Activated naive CD4-positive, alpha-beta T cell treated with anti-CD3 and anti-CD28 coated beads, Interleukin-2, amount 10 ng/mL, durations not matched to agents 7 days and 5 days (primary cell): ENCODE results near the gene C5AR2.
"Not testable (repeated sequence)": the region's sequence is repeated elsewhere in the genome, so short reads cannot be mapped to it uniquely, and the experiment has no call there.

Source experiments
- CTCF ChIA-PET: fragments of 350-600 bp; sonication (Branson Sonifier 250); formaldehyde crosslinking; loops from one replicate; lab custom pipeline; 2021; ENCODE audit warnings: antibody characterized with exemption; lab: Charles Lee
- DNase-seq: peaks from one replicate; pipeline ENCODE4 v3.0.0-alpha.2; 2020
- H3K27ac Mint-ChIP-seq: one replicate; pipeline ENCODE4 v1.8.0; 2021; ENCODE audit warnings: mild to moderate bottlenecking, moderate library complexity, mixed read lengths
- H3K27me3 Mint-ChIP-seq: one replicate; pipeline ENCODE4 v1.8.0; 2021; ENCODE audit warnings: mild to moderate bottlenecking, mixed read lengths
- H3K36me3 Mint-ChIP-seq: one replicate; pipeline ENCODE4 v1.8.0; 2021; ENCODE audit warnings: mixed read lengths
- H3K4me1 Mint-ChIP-seq: one replicate; pipeline ENCODE4 v1.8.0; 2021; ENCODE audit warnings: mixed read lengths
- H3K4me3 Mint-ChIP-seq: one replicate; pipeline ENCODE4 v1.8.0; 2021; ENCODE audit warnings: mild to moderate bottlenecking, moderate library complexity, mixed read lengths
- H3K9me3 Mint-ChIP-seq: one replicate; pipeline ENCODE4 v1.8.0; 2021; ENCODE audit warnings: mixed read lengths

Gene C5AR2

DNA sequence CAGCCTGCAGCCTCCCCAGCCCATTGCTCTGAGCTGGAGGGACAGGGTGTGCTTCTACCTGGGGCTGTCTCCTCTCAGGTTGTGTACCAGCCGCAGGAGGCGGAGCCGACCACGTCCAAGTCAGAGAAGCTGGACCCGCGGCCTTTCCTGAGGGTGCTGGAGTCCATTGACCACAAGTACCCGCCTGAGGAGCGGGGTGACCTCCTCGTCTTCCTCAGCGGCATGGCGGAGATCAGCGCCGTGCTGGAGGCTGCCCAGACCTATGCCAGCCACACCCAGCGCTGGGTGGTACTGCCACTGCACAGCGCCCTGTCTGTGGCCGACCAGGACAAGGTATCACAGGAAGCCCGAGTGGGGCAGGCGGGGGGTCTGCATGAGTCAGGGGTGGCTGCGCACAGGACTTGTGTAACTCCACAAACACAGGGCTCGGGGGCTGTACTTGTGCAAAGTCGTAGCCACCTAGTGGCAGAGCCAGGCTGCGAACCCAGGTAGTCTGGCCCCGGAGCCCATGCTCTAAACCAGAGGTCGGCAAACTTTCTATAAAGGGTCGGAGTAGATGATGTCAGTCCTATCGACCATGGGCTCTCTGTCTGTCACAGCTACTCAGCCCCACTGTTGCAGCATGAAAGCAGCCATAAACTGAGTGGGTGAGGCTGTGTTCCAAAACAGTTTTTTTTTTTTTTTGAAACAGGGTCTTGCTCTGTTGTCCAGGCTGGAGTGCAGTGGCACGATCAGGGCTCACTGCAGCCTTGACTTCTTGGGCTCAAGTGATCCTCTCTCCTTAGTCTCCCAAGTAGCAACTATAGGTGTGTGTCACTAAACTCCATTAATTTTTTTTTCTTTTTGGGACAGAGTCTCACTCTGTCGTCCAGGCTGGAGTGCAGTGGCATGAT, 26.1 kb downstream of the C5AR2 start:
- H3K27ac Mint-ChIP-seq: no peak overlapping the region
- no peak overlapping the region for H3K4me3 Mint-ChIP-seq
- CTCF ChIA-PET: interaction anchor here (1.0 to 1.4 kb wide), 3 partner anchors 8 to 70 kb away, joined by 3 to 4 read pairs (median 3); partner anchors contain the start of gene DHX34
- H3K36me3 Mint-ChIP-seq: peaks cover 45% of the 10 kb centered on the region
- DNase-seq: no peak
- H3K4me1 Mint-ChIP-seq: no peaks in the 10 kb centered on the region
- H3K27me3 Mint-ChIP-seq: no peaks in the 10 kb centered on the region
- no peaks in the 10 kb centered on the region for H3K9me3 Mint-ChIP-seq

DNA sequence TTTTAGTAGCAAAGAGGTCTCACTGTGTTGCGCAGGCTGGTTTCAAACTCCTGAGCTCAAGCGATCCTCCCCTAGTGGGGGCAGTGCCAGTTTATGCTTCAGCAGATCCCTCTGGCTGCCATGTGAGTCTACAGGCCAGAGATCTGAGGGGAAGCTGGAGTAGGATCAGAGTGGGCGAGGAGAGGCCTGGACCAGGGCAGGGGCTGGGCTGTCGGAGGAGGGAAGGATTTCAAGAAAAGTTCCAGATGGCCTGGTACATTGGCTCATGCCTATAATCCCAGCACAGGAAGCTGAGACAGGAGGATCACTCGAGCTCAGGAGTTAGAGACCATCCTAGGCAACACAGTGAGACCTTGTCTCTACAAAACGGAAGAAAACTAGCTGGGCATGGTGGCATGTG, 27.0 kb downstream of the C5AR2 start:
- no peak overlapping the region for H3K27ac Mint-ChIP-seq
- CTCF ChIA-PET: interaction anchor here (0.9 kb wide), 1 partner anchor 348 kb away, joined by 4 read pairs; no protein-coding TSS in a partner anchor
- DNase-seq: no peak
- H3K9me3 Mint-ChIP-seq: no peaks in the 10 kb centered on the region
- H3K4me1 Mint-ChIP-seq: no peaks in the 10 kb centered on the region
- peaks cover 46% of the 10 kb centered on the region for H3K36me3 Mint-ChIP-seq
- no peak overlapping the region for H3K4me3 Mint-ChIP-seq
- H3K27me3 Mint-ChIP-seq: no peaks in the 10 kb centered on the region

DNA sequence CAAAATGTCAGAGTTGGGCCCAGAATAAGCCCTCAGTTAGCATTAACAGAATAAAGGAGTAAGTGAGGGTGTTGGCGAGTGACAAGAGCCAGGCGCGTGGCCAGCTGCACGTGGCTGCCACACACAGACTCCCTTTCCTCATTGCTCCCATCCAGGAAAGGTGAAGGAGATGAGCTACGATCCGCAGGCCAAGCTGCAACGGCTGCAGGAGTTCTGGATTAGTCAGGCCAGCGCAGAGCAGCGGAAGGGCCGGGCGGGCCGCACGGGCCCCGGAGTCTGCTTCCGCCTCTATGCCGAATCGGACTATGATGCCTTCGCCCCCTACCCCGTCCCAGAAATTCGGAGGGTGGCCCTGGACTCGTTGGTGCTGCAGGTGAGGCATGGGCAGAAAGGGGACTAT, 30.3 kb downstream of the C5AR2 start:
- Mint-ChIP-seq H3K9me3 (no peaks in the 10 kb centered on the region), H3K27me3 (no peaks in the 10 kb centered on the region), H3K4me3 (no peak overlapping the region), H3K4me1 (no peaks in the 10 kb centered on the region), H3K27ac (no peak overlapping the region), H3K36me3 (peaks cover 44% of the 10 kb centered on the region)
- no peak for DNase-seq
- CTCF ChIA-PET: no interaction called here

DNA sequence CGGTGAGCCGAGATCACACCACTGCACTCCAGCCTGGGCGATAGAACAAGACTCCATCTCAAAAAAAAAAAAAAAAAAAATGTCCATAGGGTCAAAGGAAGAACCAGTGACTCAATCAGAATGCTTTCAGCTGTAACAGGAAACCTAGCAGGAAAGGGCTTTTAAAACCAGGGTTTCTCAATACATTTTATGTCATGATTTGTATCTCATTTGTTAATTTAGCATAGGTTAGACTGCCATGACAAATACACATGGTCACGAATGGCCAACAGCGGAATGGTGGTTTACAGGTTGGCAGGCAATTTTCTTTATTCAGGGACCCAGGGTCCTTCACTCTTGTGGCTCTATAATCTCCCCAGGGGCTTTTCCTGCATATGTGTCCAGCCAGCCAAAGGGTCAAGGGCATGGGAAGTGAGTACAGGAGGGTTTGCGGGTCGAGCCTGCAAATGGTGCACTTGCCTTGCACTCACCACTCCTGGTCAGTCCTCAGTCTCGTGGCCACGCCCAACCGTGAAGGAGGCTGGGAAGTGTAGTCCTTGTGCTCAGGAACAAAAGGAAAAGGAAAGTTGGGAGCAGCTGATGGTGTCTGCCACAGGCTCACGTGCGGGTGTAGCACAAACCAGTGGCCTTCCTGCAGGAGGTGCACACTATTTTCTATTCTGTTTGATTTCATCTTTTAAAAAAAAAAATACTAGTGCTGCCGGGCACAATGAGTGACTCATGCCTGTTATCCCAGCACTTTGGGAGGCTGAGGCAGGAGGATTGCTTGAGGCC, 32.0 kb downstream of the C5AR2 start:
- CTCF ChIA-PET: no interaction called here
- no peak overlapping the region for H3K27ac Mint-ChIP-seq
- H3K9me3 Mint-ChIP-seq: no peaks in the 10 kb centered on the region
- H3K27me3 Mint-ChIP-seq: no peaks in the 10 kb centered on the region
- H3K4me1 Mint-ChIP-seq: no peaks in the 10 kb centered on the region
- no peak overlapping the region for H3K4me3 Mint-ChIP-seq
- peaks cover 37% of the 10 kb centered on the region for H3K36me3 Mint-ChIP-seq
- DNase-seq: no peak

DNA sequence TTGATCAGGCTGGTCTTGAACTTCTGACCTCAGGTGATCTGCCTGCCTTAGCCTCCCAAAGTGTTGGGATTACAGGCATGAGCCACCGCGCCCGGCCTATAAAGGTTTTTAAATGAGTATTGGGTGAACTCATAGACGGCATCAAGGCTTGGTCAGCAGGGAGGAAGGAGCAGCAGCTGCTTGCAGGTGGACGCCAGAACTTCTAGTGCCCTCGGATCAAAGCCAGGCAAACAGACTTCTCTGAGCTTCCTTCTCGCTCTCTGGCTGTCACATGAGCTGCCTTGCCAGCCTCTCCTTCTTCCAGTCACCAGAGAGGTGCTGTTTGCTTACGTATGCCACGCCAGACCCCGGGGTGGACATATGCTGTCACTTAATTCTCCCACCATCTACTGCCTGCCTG, 33.5 kb downstream of the C5AR2 start:
- not testable (repeated sequence) for H3K27ac Mint-ChIP-seq, H3K4me1 Mint-ChIP-seq, DNase-seq, H3K9me3 Mint-ChIP-seq, H3K27me3 Mint-ChIP-seq, H3K4me3 Mint-ChIP-seq
- peaks cover 33% of the 10 kb centered on the region for H3K36me3 Mint-ChIP-seq
- CTCF ChIA-PET: interaction anchor here (1.5 kb wide), 1 partner anchor 26 kb away, joined by 5 read pairs; no protein-coding TSS in a partner anchor

DNA sequence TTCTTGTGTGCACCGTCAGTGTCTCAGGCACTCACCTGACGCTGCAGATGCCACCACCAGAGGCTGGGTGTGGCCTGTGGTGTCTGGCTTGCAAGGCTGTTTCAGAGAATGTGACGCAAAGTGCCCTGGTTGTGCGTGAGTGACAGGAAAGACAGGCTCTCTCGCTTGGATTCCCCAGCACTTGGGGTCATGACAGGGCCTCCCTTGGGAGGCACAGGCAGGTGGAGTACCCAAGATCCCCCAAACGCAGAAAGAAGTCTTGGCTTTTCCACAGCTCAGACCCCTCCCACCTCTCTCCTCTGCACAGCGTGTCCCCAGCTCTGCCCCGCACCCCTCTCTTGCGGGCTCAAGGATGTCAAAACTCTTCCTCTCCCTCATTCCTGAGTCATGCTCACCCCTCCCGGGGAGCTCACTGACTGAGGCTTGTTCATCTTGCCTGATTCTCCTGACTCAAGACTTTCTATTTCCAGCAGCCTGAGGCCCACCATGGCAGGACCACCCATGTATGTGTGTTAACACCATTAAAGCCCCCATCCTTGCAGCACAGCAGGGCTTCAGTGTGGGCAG, 38.2 kb downstream of the C5AR2 start:
- Mint-ChIP-seq H3K4me1 (no peaks in the 10 kb centered on the region), H3K27me3 (no peaks in the 10 kb centered on the region), H3K9me3 (no peaks in the 10 kb centered on the region), H3K4me3 (no peak overlapping the region), H3K36me3 (peaks cover 15% of the 10 kb centered on the region), H3K27ac (no peak overlapping the region)
- CTCF ChIA-PET: no interaction called here
- no peak for DNase-seq

DNA sequence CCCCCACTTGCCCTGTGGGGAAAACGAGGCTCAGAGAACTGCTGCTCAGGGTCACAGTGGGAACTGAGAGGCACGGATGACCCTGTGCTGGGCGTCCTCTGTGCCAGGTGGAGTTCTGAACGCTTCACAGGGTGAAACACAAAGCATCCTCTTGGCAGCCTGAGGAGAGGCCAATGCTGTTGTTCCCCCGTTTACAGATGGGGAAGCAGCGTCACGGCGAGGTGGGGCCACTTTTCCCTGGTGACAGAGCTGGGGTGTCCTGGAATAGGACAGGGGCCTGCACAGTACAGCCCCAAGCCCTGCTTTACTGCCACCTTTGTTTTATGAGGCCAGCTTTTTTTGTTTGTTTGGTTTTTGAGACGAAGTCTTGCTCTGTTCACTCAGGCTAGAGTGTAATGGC, 39.3 kb downstream of the C5AR2 start:
- Mint-ChIP-seq H3K27me3 (no peaks in the 10 kb centered on the region), H3K9me3 (no peaks in the 10 kb centered on the region), H3K4me3 (no peak overlapping the region), H3K36me3 (peaks cover 15% of the 10 kb centered on the region), H3K4me1 (no peaks in the 10 kb centered on the region), H3K27ac (no peak overlapping the region)
- CTCF ChIA-PET: no interaction called here
- no peak for DNase-seq

DNA sequence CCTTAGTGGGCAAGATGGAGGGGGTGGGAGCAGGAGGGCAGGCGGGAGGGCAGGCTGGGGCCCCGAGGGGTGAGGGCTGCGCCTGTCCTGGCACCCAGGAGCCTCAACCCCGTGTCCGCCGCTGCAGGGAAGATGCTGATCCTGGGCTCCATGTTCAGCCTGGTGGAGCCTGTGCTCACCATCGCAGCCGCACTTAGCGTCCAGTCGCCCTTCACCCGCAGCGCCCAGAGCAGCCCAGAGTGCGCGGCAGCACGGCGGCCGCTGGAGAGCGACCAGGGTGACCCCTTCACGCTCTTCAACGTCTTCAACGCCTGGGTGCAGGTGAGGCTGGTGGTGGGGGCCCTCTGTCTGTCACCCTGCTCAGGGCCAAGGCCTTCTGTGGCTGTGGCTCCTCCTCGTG, 40.6 kb downstream of the C5AR2 start:
- Mint-ChIP-seq H3K36me3 (peaks cover 9% of the 10 kb centered on the region), H3K4me1 (no peaks in the 10 kb centered on the region), H3K9me3 (no peaks in the 10 kb centered on the region)

DNA sequence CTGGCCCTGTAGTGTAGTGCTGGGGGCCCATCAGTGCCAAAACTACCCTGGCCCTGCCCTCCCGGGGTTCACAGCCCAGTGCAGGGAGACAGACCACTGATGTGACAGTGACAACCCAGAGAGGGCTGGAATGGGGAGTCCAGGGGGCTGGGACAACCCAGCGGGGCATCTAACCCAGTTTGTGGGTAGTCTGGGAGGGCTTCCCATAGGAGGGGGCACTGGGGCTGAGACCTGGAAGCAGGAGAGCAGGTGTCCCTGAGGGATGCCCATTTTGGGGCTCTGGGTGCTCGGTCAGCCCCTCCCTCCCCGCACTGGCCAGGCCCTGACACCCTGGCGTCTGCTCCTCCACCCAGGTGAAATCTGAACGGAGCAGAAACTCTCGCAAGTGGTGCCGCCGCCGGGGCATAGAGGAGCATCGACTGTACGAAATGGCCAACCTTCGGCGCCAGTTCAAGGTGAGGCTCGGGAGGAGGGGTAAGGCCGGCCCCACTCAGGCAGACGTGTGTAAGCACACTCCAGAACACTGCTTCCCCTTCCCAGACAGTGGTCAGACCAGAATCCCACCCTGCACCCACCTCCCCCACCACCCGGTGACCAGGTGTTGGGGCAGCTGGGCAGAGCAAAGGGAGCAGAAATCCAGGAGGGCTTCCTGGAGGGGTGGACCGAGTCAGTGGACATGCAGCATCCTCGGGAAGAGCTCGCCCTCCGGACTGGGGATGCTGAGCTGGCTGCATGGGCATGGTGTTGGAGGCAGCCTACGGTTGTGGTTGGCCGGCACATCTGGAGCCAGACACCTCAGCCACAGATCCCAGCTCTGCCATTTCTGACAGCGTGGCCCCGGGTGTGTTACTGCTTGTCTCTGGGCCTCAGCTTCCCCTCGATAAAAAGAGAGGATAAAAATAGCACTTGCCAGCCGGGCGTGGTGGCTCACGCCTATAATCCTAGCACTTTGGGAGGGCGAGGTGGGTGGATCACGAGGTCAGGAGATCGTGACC, 41.6 kb downstream of the C5AR2 start:
- Mint-ChIP-seq H3K36me3 (peaks cover 10% of the 10 kb centered on the region), H3K4me3 (no peak overlapping the region), H3K4me1 (no peaks in the 10 kb centered on the region), H3K27me3 (no peaks in the 10 kb centered on the region), H3K27ac (no peak overlapping the region), H3K9me3 (no peaks in the 10 kb centered on the region)
- no peak for DNase-seq
- CTCF ChIA-PET: interaction anchor here (0.9 to 1.8 kb wide), 2 partner anchors 17 to 298 kb away, joined by 4 to 6 read pairs; no protein-coding TSS in a partner anchor

More for the DNA sequence above, 40.6 kb downstream of the C5AR2 start:
- no peak overlapping the region for H3K4me3 Mint-ChIP-seq
- no peak overlapping the region for H3K27ac Mint-ChIP-seq
- DNase-seq: no peak
- CTCF ChIA-PET: no interaction called here
- no peaks in the 10 kb centered on the region for H3K27me3 Mint-ChIP-seq

DNA sequence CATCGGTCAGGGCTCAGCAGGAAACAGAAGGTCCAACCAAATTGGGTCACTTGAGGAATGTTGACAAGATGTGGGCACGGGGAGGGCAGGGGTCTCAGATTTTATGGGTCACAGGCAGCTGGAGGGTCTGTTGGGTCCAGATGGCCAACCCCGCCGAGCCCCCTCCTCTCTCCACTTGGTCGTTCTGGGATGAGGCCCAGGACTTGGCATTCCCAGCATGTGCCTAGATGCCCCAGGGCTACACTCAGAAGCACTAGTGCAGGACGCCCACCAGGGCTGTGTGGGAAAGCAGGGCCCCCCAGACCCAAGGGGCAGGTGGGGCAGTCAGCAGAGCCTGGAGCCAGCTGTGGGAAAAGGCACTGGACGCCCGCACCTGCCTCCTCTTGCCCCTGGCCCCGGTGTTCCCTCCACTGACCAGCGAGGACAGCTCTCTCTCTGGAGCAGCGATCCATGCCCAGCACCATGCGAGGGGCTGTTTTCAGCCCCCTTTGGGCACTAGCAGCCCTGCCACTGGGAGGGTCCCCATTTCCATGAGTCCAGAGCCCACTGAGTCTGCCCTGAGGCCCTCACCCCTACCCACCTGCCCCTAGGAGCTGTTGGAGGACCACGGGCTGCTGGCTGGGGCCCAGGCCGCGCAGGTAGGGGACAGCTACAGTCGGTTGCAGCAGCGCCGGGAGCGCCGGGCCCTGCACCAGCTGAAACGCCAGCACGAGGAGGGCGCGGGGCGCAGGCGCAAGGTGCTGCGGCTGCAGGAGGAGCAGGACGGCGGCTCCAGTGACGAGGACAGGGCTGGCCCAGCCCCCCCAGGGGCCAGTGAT, 43.1 kb downstream of the C5AR2 start:
- H3K4me3 Mint-ChIP-seq: no peak overlapping the region
- H3K4me1 Mint-ChIP-seq: peaks cover 2% of the 10 kb centered on the region
- no peak overlapping the region for H3K27ac Mint-ChIP-seq
- H3K36me3 Mint-ChIP-seq: peaks cover 5% of the 10 kb centered on the region
- no peak for DNase-seq
- CTCF ChIA-PET: interaction anchor here (1.8 kb wide), 1 partner anchor 16 kb away, joined by 6 read pairs; no protein-coding TSS in a partner anchor
- no peaks in the 10 kb centered on the region for H3K27me3 Mint-ChIP-seq
- H3K9me3 Mint-ChIP-seq: no peaks in the 10 kb centered on the region

DNA sequence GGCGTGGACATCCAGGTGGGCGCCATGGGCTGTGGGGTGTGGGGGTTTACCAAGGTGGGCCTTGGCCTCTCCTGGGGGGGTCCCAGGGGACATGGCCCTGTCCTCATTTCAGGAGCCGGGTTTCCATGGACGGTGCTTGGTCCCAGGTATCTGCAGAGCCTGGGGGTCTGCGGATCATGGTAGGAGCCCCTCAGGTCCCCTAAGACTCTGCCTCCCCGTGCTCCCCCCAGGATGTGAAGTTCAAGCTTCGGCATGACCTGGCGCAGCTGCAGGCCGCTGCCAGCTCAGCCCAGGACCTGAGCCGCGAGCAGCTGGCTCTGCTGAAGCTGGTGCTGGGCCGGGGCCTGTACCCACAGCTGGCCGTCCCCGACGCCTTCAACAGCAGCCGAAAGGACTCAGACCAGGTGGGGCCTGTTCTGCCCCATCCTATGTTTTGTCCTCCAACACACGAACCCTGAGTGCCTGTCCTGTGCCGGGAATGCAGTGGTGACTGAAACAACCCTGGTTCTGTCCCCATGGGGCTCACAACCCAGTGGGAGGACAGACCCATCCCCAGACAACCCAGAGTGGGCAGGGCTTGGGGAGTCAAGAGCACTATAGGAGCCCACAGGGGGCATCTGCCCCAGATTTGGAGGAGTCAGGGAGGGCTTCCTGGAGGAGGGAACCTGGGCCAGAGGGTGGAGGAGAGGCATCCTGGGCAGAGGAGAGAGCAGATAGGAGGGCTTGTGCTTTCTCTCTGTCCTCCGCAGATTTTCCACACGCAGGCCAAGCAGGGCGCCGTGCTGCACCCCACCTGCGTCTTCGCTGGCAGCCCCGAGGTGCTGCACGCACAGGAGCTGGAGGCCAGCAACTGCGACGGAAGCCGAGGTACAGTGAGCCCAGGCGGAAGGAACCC, 44.0 kb downstream of the C5AR2 start:
- Mint-ChIP-seq H3K27me3 (no peaks in the 10 kb centered on the region), H3K9me3 (no peaks in the 10 kb centered on the region), H3K4me1 (peaks cover 8% of the 10 kb centered on the region), H3K27ac (no peak overlapping the region), H3K4me3 (no peak overlapping the region), H3K36me3 (peaks cover 12% of the 10 kb centered on the region)
- DNase-seq: no peak
- CTCF ChIA-PET: no interaction called here

DNA sequence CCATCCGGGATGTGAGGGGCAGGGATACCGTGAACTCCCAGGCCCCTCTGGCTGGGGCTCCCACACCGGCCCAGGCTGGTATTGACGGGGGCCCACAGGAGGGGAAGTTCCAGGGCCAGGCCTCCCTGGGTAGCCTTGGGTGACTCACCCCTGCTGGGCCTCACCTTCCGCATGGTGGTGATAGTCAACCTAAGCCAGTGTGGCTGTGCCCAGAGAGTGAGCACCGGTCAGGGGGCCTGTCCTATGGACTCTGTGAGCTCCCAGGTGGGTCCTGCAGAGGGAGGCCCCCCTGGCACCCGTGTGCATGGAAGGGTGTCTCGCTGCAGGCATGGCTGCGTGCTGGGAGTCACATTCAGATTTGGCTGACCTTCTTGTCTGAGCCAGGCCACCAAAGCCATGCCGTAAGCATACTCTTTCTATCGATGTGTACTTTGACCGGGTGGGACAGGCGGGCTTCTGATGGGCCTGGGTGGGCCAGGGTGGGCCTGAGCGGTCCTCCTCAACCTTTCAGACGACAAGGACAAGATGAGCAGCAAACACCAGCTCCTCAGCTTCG, 44.7 kb downstream of the C5AR2 start:
- CTCF ChIA-PET: no interaction called here
- Mint-ChIP-seq H3K4me1 (peaks cover 14% of the 10 kb centered on the region), H3K27ac (no peak overlapping the region)

More for the DNA sequence above, 44.7 kb downstream of the C5AR2 start:
- Mint-ChIP-seq H3K36me3 (peaks cover 17% of the 10 kb centered on the region), H3K4me3 (no peak overlapping the region), H3K27me3 (no peaks in the 10 kb centered on the region), H3K9me3 (no peaks in the 10 kb centered on the region)
- no peak for DNase-seq
